Measurements from ENCODE around the gene SAMD15.
A peak's percentile ranks its signal among the peaks of the same experiment; 100 is the strongest.
"Not testable (repeated sequence)": the region's sequence is repeated elsewhere in the genome, so short reads cannot be mapped to it uniquely, and the experiment has no call there.

The SAMD15 gene

GRCh38 chr14:77376771-77377501 lies at the start of gene SAMD15, which contains the start of gene TMED8:
TSS of gene SAMD15 (plus strand) at chr14:77377379. CDS start at chr14:77377419, 40 bp downstream.
TSS of gene TMED8 (minus strand) at chr14:77377094. CDS start at chr14:77377053, 41 bp downstream.
- DNase-seq = peak; percentile 51

- DNase-seq = no peak
Observed at GRCh38 chr14:77329872-77330271, 47.3 kb upstream of the SAMD15 start.

GRCh38 chr14:77335576-77335975 lies 41.6 kb upstream of the SAMD15 start:
- DNase-seq = no peak

GRCh38 chr14:77337255-77337654 lies 39.9 kb upstream of the SAMD15 start:
- not testable (repeated sequence) for DNase-seq

GRCh38 chr14:77337880-77338279 lies 39.3 kb upstream of the SAMD15 start:
- DNase-seq = no peak

- DNase-seq = no peak
Observed at GRCh38 chr14:77338302-77338701, 38.9 kb upstream of the SAMD15 start.

- no peak for DNase-seq
Observed at GRCh38 chr14:77339407-77339806, 37.8 kb upstream of the SAMD15 start.

- DNase-seq = no peak
Observed at GRCh38 chr14:77340389-77340788, 36.8 kb upstream of the SAMD15 start.

- DNase-seq = no peak
Observed at GRCh38 chr14:77342726-77343397, 34.3 kb upstream of the SAMD15 start.

GRCh38 chr14:77343662-77344061 lies 33.5 kb upstream of the SAMD15 start:
- DNase-seq = no peak

GRCh38 chr14:77344377-77344996 lies 32.7 kb upstream of the SAMD15 start:
- DNase-seq = no peak

- no peak for DNase-seq
Observed at GRCh38 chr14:77346495-77346894, 30.7 kb upstream of the SAMD15 start.

- DNase-seq = no peak
Observed at GRCh38 chr14:77347751-77348150, 29.4 kb upstream of the SAMD15 start.

GRCh38 chr14:77353469-77354141 lies 23.6 kb upstream of the SAMD15 start:
- no peak for DNase-seq

GRCh38 chr14:77355811-77356210 lies 21.4 kb upstream of the SAMD15 start:
- DNase-seq = no peak

GRCh38 chr14:77356899-77357298 lies 20.3 kb upstream of the SAMD15 start:
- no peak for DNase-seq

GRCh38 chr14:77359626-77360025 lies 17.6 kb upstream of the SAMD15 start:
- no peak for DNase-seq

- no peak for DNase-seq
Observed at GRCh38 chr14:77364146-77364545, 13.0 kb upstream of the SAMD15 start.

GRCh38 chr14:77369285-77369684 lies 7.9 kb upstream of the SAMD15 start:
- no peak for DNase-seq

- DNase-seq = no peak
Observed at GRCh38 chr14:77372304-77372841, 4.8 kb upstream of the SAMD15 start.

- DNase-seq = no peak
Observed at GRCh38 chr14:77375164-77375950, 1.8 kb upstream of the SAMD15 start.
